OCI-LY1 (cell line): ENCODE data around the gene ATP8A2.

Source experiments
- H2AFZ ChIP-seq: fragments of 200-600 bp; sonication (generic), shearing (Covaris generic); 2 replicates; pipeline ENCODE4 v1.6.0; 2014; ENCODE audit warnings: antibody characterized with exemption, mild to moderate bottlenecking, low read length
- H3F3A ChIP-seq: fragments of 200-600 bp; sonication (generic), shearing (Covaris generic); 2 replicates; pipeline ENCODE4 v1.6.0; 2014; ENCODE audit warnings: mild to moderate bottlenecking, antibody characterized with exemption, low read length, moderate library complexity; ENCODE audit not compliant: insufficient read depth
- H3K27ac ChIP-seq: fragments of 200-600 bp; sonication (generic); 2 replicates; pipeline ENCODE4 v1.5.1; 2014; ENCODE audit warnings: low read length, mixed run types, mild to moderate bottlenecking, low read depth; ENCODE audit not compliant: poor library complexity, severe bottlenecking
- H3K27me3 ChIP-seq: fragments of 200-600 bp; sonication (generic); 2 replicates; pipeline ENCODE4 v1.6.0; 2014; ENCODE audit warnings: antibody characterized with exemption, mild to moderate bottlenecking, low read length, moderate library complexity; ENCODE audit not compliant: insufficient read depth
- H3K36me3 ChIP-seq: fragments of 200-600 bp; sonication (generic); 2 replicates; pipeline ENCODE4 v1.6.1; 2014; ENCODE audit warnings: mild to moderate bottlenecking, antibody characterized with exemption, low read length, moderate library complexity, mixed read lengths; ENCODE audit not compliant: insufficient read depth
- H3K4me1 ChIP-seq: fragments of 200-600 bp; sonication (generic); 2 replicates; pipeline ENCODE4 v1.5.1; 2014; ENCODE audit warnings: mild to moderate bottlenecking, low read length, moderate library complexity; ENCODE audit not compliant: insufficient read depth, severe bottlenecking
- H3K4me2 ChIP-seq: fragments of 200-600 bp; sonication (generic), shearing (Covaris generic); 2 replicates; pipeline ENCODE4 v1.6.1; 2014; ENCODE audit warnings: low read length
- H3K4me3 ChIP-seq: fragments of 200-600 bp; sonication (generic); 2 replicates; pipeline ENCODE4 v1.5.1; 2014; ENCODE audit warnings: low read length, low read depth, mild to moderate bottlenecking, mixed read lengths; ENCODE audit not compliant: poor library complexity, severe bottlenecking
- H3K79me2 ChIP-seq: fragments of 200-600 bp; shearing (Covaris generic); 2 replicates; pipeline ENCODE4 v1.6.1; 2016; ENCODE audit warnings: mixed run types, low read length, mixed read lengths; ENCODE audit not compliant: insufficient read depth
- H3K9ac ChIP-seq: fragments of 200-600 bp; sonication (generic), shearing (Covaris generic); 2 replicates; pipeline ENCODE4 v1.6.1; 2014; ENCODE audit warnings: mild to moderate bottlenecking, low read length, mixed read lengths
- H3K9me2 ChIP-seq: fragments of 200-600 bp; sonication (generic), shearing (Covaris generic); 2 replicates; pipeline ENCODE4 v1.6.1; 2014; ENCODE audit warnings: low read depth, mild to moderate bottlenecking, low read length, mixed read lengths
- H3K9me3 ChIP-seq: fragments of 200-600 bp; shearing (Covaris generic); 2 replicates; pipeline ENCODE4 v1.6.1; 2014; ENCODE audit warnings: low read length, mixed read lengths
- H4K20me1 ChIP-seq: fragments of 200-600 bp; sonication (generic), shearing (Covaris generic); 2 replicates; pipeline ENCODE4 v1.6.0; 2016; ENCODE audit warnings: mild to moderate bottlenecking, low read length; ENCODE audit not compliant: insufficient read depth
- EZH2 ChIP-seq: fragments of 200-600 bp; sonication (generic), shearing (Covaris generic); IDR thresholded peaks from 2 replicates; pipeline ENCODE4 v1.8.0; 2017; ENCODE audit warnings: borderline replicate concordance, mixed run types, mild to moderate bottlenecking, antibody characterized with exemption, low read length, moderate library complexity, mixed read lengths
- TF ChIP-seq, protein P1 (sequence below): fragments of 200-600 bp; sonication (generic), shearing (Covaris generic); IDR thresholded peaks from 2 replicates; pipeline ENCODE4 v1.5.1; 2017; ENCODE audit warnings: mild to moderate bottlenecking, antibody characterized with exemption, low read length, moderate library complexity, mixed read lengths

ATP8A2 gene

DNA sequence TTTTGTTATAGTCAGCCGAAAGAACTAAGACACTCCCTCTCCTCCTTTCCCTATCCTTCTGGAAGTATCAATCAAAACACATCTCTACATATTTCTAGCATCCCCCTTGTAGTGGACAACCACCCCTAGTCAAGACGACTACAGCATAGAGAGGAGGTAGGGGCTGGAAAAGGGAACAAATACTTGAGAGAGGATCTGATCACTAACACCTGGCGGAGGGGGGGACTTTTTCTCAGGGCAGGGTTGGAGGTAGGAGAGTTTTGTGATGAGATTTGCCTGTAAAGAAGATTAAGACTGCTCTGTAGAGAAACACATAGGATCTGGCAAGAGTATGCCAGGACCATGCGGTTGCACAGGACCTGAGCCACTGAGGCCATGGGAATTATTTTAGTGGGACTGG is 471.9 kb downstream of the ATP8A2 start:
- H3F3A ChIP-seq = no peaks in the 10 kb centered on the region
- no peak overlapping the region for H3K4me3 ChIP-seq
- H3K9ac ChIP-seq = no peak overlapping the region
- no peak overlapping the region for H3K4me2 ChIP-seq
- H3K9me2 ChIP-seq = no peaks in the 10 kb centered on the region
- no peaks in the 10 kb centered on the region for H3K79me2 ChIP-seq
- H2AFZ ChIP-seq = no peak overlapping the region
- no peaks in the 10 kb centered on the region for H3K36me3 ChIP-seq
- TF ChIP-seq EZH2 = no peak
- TF ChIP-seq, protein P1, sequence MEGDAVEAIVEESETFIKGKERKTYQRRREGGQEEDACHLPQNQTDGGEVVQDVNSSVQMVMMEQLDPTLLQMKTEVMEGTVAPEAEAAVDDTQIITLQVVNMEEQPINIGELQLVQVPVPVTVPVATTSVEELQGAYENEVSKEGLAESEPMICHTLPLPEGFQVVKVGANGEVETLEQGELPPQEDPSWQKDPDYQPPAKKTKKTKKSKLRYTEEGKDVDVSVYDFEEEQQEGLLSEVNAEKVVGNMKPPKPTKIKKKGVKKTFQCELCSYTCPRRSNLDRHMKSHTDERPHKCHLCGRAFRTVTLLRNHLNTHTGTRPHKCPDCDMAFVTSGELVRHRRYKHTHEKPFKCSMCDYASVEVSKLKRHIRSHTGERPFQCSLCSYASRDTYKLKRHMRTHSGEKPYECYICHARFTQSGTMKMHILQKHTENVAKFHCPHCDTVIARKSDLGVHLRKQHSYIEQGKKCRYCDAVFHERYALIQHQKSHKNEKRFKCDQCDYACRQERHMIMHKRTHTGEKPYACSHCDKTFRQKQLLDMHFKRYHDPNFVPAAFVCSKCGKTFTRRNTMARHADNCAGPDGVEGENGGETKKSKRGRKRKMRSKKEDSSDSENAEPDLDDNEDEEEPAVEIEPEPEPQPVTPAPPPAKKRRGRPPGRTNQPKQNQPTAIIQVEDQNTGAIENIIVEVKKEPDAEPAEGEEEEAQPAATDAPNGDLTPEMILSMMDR = no peak
- H3K9me3 ChIP-seq = no peaks in the 10 kb centered on the region
- H3K27me3 ChIP-seq = no peaks in the 10 kb centered on the region
- no peak overlapping the region for H3K27ac ChIP-seq
- no peaks in the 10 kb centered on the region for H4K20me1 ChIP-seq
- H3K4me1 ChIP-seq = no peaks in the 10 kb centered on the region

DNA sequence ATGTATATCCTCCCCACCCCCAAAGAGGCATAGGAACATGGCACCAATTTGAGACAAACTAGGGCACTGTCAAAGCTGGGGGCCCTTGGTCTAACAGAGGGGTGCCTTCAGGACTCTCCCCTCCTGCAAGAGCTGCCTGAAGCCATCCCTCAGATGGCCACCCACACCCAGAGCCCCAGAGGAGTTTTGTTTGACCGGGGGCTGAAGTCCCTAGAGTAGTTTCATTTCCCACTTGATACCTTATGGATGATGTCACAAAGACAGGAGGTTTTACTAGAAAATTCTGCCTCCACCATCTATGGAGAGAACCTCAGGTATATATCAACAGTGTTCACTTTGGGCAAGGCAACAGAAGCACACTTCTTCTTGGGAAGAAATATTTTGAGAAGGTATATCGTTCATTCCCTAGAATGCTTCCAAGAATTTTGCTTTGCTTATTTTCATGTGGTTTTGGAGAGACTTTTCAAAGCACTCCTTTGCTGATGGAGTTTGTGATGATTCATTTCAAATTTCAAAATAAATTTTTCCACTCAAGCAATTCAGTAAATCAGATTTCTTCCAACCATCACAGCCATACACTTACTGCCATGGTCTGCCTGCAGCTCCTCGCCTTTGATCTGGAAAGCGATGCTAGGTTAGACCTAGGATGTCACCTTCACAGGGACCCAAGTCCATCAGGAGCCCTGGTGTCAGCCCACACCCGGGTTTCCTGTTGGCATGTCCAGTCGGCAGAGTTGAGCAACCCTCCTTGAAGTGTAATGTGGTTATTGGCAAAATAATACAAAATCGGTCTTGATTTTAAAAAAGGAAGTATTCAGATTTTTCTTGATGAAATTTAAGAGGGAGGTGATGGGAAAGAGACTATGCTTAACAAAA is 473.0 kb downstream of the ATP8A2 start:
- no peaks in the 10 kb centered on the region for H3K27me3 ChIP-seq
- no peak overlapping the region for H3K27ac ChIP-seq
- TF ChIP-seq, protein P1 = no peak
- TF ChIP-seq EZH2 = no peak
- H4K20me1 ChIP-seq = no peaks in the 10 kb centered on the region
- H3K9ac ChIP-seq = no peak overlapping the region
- H2AFZ ChIP-seq = no peak overlapping the region
- H3K36me3 ChIP-seq = no peaks in the 10 kb centered on the region
- no peak overlapping the region for H3K4me3 ChIP-seq
- no peaks in the 10 kb centered on the region for H3K4me1 ChIP-seq
- no peaks in the 10 kb centered on the region for H3F3A ChIP-seq
- no peaks in the 10 kb centered on the region for H3K79me2 ChIP-seq
- no peaks in the 10 kb centered on the region for H3K9me3 ChIP-seq
- no peaks in the 10 kb centered on the region for H3K9me2 ChIP-seq
- H3K4me2 ChIP-seq = no peak overlapping the region

DNA sequence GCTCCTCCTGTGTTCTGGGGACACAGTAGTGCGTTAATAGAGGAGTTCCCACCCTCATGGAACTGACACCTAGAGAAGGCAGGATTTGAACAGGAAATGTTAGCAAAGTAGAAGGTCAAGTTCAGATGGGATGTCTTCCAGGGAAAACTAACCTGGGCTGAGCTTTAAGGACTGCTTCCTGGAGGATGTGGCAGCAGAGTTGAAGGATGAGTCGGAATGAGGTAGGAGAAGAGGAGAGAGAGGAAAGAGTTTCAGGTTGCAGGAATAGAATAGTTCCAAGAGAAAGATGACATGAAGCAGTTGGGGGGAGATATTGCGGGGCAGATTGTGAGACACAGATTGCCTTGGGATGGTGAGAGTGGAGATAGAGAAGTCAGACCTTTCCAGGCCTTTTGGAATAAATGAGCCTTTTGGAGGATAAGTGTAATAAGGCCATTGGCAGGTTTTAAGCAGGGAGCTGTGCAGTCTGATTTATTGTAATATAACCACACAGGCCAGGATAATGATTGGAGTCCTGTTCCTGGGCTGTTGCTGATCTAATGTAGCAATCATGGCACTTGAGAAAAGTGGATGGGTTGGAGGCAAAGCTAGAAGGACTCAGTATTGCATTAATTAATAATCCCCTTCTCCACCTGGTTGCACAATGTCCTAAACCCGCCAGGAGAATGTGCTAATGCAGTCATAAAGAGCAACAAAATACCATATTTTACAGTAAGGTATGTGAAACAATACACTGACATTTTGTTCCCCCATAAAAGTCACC is 474.6 kb downstream of the ATP8A2 start:
- H3K27me3 ChIP-seq = no peaks in the 10 kb centered on the region
- H3F3A ChIP-seq = no peaks in the 10 kb centered on the region
- TF ChIP-seq EZH2 = no peak
- TF ChIP-seq, protein P1 = no peak
- H4K20me1 ChIP-seq = no peaks in the 10 kb centered on the region
- H3K9ac ChIP-seq = no peak overlapping the region
- no peaks in the 10 kb centered on the region for H3K4me1 ChIP-seq
- no peak overlapping the region for H3K4me3 ChIP-seq
- no peaks in the 10 kb centered on the region for H3K79me2 ChIP-seq
- H3K9me2 ChIP-seq = no peaks in the 10 kb centered on the region
- no peak overlapping the region for H3K4me2 ChIP-seq
- H2AFZ ChIP-seq = no peak overlapping the region
- H3K27ac ChIP-seq = no peak overlapping the region
- no peaks in the 10 kb centered on the region for H3K36me3 ChIP-seq
- H3K9me3 ChIP-seq = no peaks in the 10 kb centered on the region
